PC-3 (cell line): ENCODE measurements around the gene SEMA6B. TPM values are rescaled to one million over a fixed set of nuclear protein-coding genes. Genes with fewer than 3 reads are reported as not detected.

Experiments used
- ATAC-seq: fragments of 200-7000 bp; cut with Tn5 transposase; 2 replicates; pipeline ENCODE4 v1.9.1; 2020; ENCODE audit warnings: mild to moderate bottlenecking, moderate library complexity
- BruUV-seq: library from RNA; stranded (reverse); fragments of 400-500 nt; replicated peaks from 2 replicates; lab custom pipeline; 2021; lab: Mats Ljungman, UMichigan
- CTCF ChIA-PET: fragments of 300-600 bp; sonication (Branson Sonifier 250); formaldehyde crosslinking; loops from one replicate; lab custom pipeline; 2022; ENCODE audit warnings: antibody characterized with exemption; lab: Charles Lee
- POLR2A ChIA-PET: fragments of 300-600 bp; sonication (Branson Sonifier 250); formaldehyde crosslinking; loops from one replicate; lab custom pipeline; 2022; ENCODE audit warnings: antibody characterized with exemption; ENCODE audit not compliant: unreplicated experiment; lab: Charles Lee
- DNase-seq: peaks from one replicate; pipeline ENCODE4 v3.0.0-alpha.2; 2015
- H2AFZ ChIP-seq: fragments of 300-600 bp; sonication (generic); 2 replicates; pipeline ENCODE4 v1.6.0; 2016; ENCODE audit warnings: antibody characterized with exemption, low read length
- H3F3A ChIP-seq: fragments of 300-600 bp; sonication (generic); one replicate; pipeline ENCODE4 v1.6.0; 2017; ENCODE audit warnings: antibody characterized with exemption, low read length, control low read depth, mild to moderate bottlenecking; ENCODE audit not compliant: unreplicated experiment
- H3K27ac ChIP-seq: fragments of 300-600 bp; sonication (generic); 2 replicates; pipeline ENCODE4 v1.5.1; 2016; ENCODE audit warnings: mild to moderate bottlenecking, low read length
- H3K27me3 ChIP-seq: fragments of 300-600 bp; sonication (generic); 2 replicates; pipeline ENCODE4 v1.6.1; 2016; ENCODE audit warnings: low read length, mixed read lengths
- H3K36me3 ChIP-seq: fragments of 300-600 bp; sonication (generic); 2 replicates; pipeline ENCODE4 v1.6.1; 2016; ENCODE audit warnings: low read depth, mixed run types, low read length, mixed read lengths
- H3K4me1 ChIP-seq: fragments of 300-600 bp; sonication (generic); 2 replicates; pipeline ENCODE4 v1.5.1; 2016; ENCODE audit warnings: low read length; ENCODE audit not compliant: insufficient read depth
- H3K4me2 ChIP-seq: fragments of 300-600 bp; sonication (generic); 2 replicates; pipeline ENCODE4 v1.6.0; 2016; ENCODE audit warnings: low read length
- H3K4me3 ChIP-seq: fragments of 300-600 bp; sonication (generic); 2 replicates; pipeline ENCODE4 v1.5.1; 2016; ENCODE audit warnings: mild to moderate bottlenecking, low read length, mixed read lengths
- H3K79me2 ChIP-seq: fragments of 300-600 bp; sonication (generic); 2 replicates; pipeline ENCODE4 v1.6.1; 2017; ENCODE audit warnings: low read length, mixed read lengths
- H3K9ac ChIP-seq: fragments of 300-600 bp; sonication (generic); 2 replicates; pipeline ENCODE4 v1.6.0; 2016; ENCODE audit warnings: mild to moderate bottlenecking, low read length
- H3K9me2 ChIP-seq: fragments of 300-600 bp; sonication (generic); replicated peaks from 2 replicates; pipeline ENCODE4 v1.6.1; 2016; ENCODE audit warnings: mixed run types, low read length, mixed read lengths
- H3K9me3 ChIP-seq: fragments of 300-600 bp; sonication (generic); 2 replicates; pipeline ENCODE4 v1.6.1; 2016; ENCODE audit warnings: low read length, mixed read lengths
- H4K20me1 ChIP-seq: fragments of 300-600 bp; sonication (generic); 2 replicates; pipeline ENCODE4 v1.6.1; 2016; ENCODE audit warnings: low read length, mixed read lengths
- EZH2 ChIP-seq: fragments of 300-600 bp; sonication (generic); IDR thresholded peaks from one replicate; pipeline ENCODE4 v1.6.1; 2017; ENCODE audit warnings: antibody characterized with exemption, mild to moderate bottlenecking, low read length; ENCODE audit not compliant: unreplicated experiment
- EZH2phosphoT487 ChIP-seq: fragments of 300-600 bp; sonication (generic); IDR thresholded peaks from 2 replicates; pipeline ENCODE4 v1.6.1; 2018; ENCODE audit warnings: mild to moderate bottlenecking, antibody characterized with exemption, low read length, borderline replicate concordance
- intact Hi-C: fragments of 100-400 bp; cut with micrococcal nuclease; formaldehyde crosslinking; loops from 2 replicates; pipeline ENCODE4 v1.9.0; 2023
- total RNA-seq: library from RNA; depleted of rRNA; stranded (reverse); fragments of >200 nt; gene quantifications from 2 replicates; pipeline ENCODE4 v1.2.3, GENCODE V29; 2014
- TF ChIP-seq, protein P1 (sequence below): fragments of 300-600 bp; sonication (generic); conservative IDR thresholded peaks from 2 replicates; pipeline ENCODE4 v1.5.1; 2017; ENCODE audit warnings: antibody characterized with exemption, low read depth, mild to moderate bottlenecking, low read length

SEMA6B gene
- total RNA-seq, 1 experiment from 2014 or later: 9.0 TPM

DNA sequence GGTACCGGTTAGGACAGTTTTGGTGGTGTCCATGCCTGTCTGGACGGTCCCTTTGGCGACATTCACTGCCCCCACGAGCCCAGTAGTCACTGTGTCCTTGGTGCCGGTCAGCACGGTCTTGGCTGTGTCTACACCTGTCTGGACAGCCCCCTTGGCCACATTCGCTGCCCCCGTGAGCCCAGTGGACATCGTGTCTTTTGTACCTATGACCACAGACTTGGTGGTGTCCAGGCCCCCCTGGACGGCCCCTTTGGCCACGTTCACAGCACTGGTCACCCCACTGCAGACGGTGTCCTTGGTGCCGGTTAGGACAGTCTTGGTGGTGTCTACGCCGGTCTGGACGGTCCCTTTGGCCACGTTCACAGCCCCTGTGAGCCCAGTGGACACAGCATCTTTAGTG lies 47.4 kb downstream of the SEMA6B start:
- Histone ChIP-seq H3K4me1 (no peaks in the 10 kb centered on the region), H3K79me2 (no peaks in the 10 kb centered on the region), H3K36me3 (no peaks in the 10 kb centered on the region), H2AFZ (no peak overlapping the region), H3K9ac (no peak overlapping the region), H3K27me3 (no peaks in the 10 kb centered on the region), H3K4me2 (no peak overlapping the region), H3K9me3 (no peaks in the 10 kb centered on the region), H3K27ac (no peak overlapping the region), H4K20me1 (no peaks in the 10 kb centered on the region), H3K9me2 (no peaks in the 10 kb centered on the region), H3F3A (no peaks in the 10 kb centered on the region), H3K4me3 (no peak overlapping the region)
- intact Hi-C loops: no loop called here
- ChIA-PET CTCF (no interaction called here), POLR2A (no interaction called here)
- no TSS peak for BruUV-seq
- TF ChIP-seq EZH2 (no peak), EZH2phosphoT487 (no peak)
- TF ChIP-seq, protein P1, sequence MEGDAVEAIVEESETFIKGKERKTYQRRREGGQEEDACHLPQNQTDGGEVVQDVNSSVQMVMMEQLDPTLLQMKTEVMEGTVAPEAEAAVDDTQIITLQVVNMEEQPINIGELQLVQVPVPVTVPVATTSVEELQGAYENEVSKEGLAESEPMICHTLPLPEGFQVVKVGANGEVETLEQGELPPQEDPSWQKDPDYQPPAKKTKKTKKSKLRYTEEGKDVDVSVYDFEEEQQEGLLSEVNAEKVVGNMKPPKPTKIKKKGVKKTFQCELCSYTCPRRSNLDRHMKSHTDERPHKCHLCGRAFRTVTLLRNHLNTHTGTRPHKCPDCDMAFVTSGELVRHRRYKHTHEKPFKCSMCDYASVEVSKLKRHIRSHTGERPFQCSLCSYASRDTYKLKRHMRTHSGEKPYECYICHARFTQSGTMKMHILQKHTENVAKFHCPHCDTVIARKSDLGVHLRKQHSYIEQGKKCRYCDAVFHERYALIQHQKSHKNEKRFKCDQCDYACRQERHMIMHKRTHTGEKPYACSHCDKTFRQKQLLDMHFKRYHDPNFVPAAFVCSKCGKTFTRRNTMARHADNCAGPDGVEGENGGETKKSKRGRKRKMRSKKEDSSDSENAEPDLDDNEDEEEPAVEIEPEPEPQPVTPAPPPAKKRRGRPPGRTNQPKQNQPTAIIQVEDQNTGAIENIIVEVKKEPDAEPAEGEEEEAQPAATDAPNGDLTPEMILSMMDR: no peak
- ATAC-seq (no peak), DNase-seq (no peak)

DNA sequence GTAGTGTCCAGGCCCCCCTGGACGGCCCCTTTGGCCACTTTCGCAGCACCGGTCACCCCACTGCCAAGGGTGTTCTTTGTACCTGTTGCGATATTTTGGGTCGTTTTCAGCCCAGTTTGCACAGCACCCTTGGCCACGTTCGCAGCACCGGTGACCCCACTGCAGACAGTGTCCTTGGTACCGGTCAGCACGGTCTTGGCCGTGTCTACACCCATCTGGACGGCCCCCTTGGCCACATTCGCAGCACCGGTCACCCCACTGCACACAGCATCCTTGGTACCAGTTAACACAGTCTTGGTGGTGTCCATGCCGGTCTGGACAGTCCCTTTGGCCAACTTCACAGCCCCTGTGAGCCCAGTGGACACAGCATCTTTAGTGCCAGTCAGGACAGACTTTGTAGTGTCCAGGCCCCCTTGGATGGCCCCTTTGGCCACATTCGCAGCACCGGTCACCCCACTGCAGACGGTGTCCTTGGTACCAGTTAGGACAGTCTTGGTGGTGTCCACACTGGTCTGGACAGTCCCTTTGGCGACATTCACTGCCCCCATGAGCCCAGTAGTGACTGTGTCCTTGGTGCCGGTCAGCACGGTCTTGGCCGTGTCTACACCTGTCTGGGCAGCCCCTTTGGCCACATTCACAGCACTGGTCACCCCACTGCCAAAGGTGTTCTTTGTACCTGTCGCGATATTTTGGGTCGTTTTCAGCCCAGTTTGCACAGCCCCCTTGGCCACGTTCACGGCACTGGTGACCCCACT lies 48.0 kb downstream of the SEMA6B start:
- no peak for TF ChIP-seq EZH2
- TF ChIP-seq EZH2phosphoT487: no peak
- TF ChIP-seq, protein P1: no peak
- intact Hi-C loops: no loop called here
- ChIA-PET CTCF (no interaction called here), POLR2A (no interaction called here)
- Histone ChIP-seq H3K79me2 (no peaks in the 10 kb centered on the region), H3F3A (no peaks in the 10 kb centered on the region), H2AFZ (no peak overlapping the region), H3K4me3 (no peak overlapping the region), H3K9me3 (no peaks in the 10 kb centered on the region), H3K27ac (no peak overlapping the region), H3K4me1 (peaks cover 4% of the 10 kb centered on the region), H3K9me2 (no peaks in the 10 kb centered on the region), H3K36me3 (no peaks in the 10 kb centered on the region), H3K4me2 (no peak overlapping the region), H3K27me3 (no peaks in the 10 kb centered on the region), H3K9ac (no peak overlapping the region), H4K20me1 (no peaks in the 10 kb centered on the region)
- BruUV-seq: TSS peak; percentile 9
- no peak for DNase-seq
- ATAC-seq: no peak

DNA sequence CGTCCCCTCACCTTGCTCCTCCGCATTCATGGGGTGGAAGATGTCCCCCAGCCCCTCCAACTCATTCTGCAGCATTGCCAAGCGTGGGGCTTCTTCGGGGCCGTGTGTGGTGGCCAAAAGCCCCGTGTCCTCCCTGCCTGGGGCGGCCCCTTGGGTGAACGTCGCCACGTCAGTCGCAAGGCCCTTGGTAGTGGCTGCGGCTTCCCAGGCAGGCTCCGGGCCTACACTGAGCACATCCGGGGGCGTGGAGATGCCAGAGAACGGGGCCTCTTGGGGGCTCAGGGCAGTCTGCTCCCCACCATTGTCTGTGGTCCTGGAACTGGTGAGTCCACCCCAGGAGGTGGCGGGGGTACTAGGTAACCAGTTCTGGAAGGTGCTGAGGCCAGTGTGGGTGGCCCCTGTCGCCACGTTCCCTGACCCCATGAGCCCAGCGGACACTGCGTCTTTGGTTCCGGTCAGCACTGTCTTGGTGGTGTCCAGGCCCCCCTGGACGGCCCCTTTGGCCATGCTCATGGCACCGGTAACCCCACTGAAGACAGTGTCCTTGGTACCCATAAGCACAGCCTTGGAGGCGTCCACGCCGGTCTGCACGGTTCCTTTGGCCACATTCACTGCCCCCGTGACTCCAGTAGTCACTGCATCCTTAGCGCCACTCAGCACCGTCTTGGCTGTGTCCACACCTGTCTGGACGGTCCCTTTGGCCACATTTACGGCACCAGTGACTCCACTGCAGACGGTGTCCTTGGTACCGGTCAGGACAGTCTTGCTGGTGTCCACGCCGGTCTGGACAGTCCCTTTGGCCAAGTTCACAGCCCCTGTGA lies 48.8 kb downstream of the SEMA6B start:
- H3K4me1 ChIP-seq: peaks cover 8% of the 10 kb centered on the region
- H3K9me3 ChIP-seq: no peaks in the 10 kb centered on the region
- ATAC-seq (no peak), DNase-seq (no peak)
- BruUV-seq: no TSS peak
- no peak overlapping the region for H3K4me2 ChIP-seq
- no peak overlapping the region for H2AFZ ChIP-seq
- no peaks in the 10 kb centered on the region for H3F3A ChIP-seq
- TF ChIP-seq EZH2: no peak
- TF ChIP-seq EZH2phosphoT487: no peak
- no peak overlapping the region for H3K9ac ChIP-seq
- H3K27me3 ChIP-seq: no peaks in the 10 kb centered on the region
- CTCF ChIA-PET: no interaction called here
- H3K9me2 ChIP-seq: no peaks in the 10 kb centered on the region
- POLR2A ChIA-PET: no interaction called here
- H3K36me3 ChIP-seq: no peaks in the 10 kb centered on the region
- intact Hi-C loops: no loop called here
- H3K79me2 ChIP-seq: no peaks in the 10 kb centered on the region
- H4K20me1 ChIP-seq: no peaks in the 10 kb centered on the region
- H3K27ac ChIP-seq: no peak overlapping the region
- H3K4me3 ChIP-seq: no peak overlapping the region
